Activated CD4-positive, CD25-positive, alpha-beta regulatory T cell treated with anti-CD3 and anti-CD28 coated beads, Interleukin-2, amount 50 U/mL, for 16 hours (primary cell): ENCODE results near the gene IRAK1.

Experiments used
- DNase-seq: peaks from one replicate; pipeline ENCODE4 v3.0.0-alpha.2; 2020; ENCODE audit warnings: low read depth, low spot score

IRAK1 gene

GRCh38 chrX:154019061-154019621, 561 bp downstream of the IRAK1 start:
- no peak for DNase-seq

GRCh38 chrX:154018518-154019060, 1.1 kb downstream of the IRAK1 start:
- no peak for DNase-seq

- DNase-seq, result no peak
Observed at GRCh38 chrX:154017766-154018517, 1.8 kb downstream of the IRAK1 start.

- DNase-seq, result no peak
Observed at GRCh38 chrX:154016366-154017076, 3.2 kb downstream of the IRAK1 start.

GRCh38 chrX:154015581-154016264, 4.0 kb downstream of the IRAK1 start:
- no peak for DNase-seq

- no peak for DNase-seq
Observed at GRCh38 chrX:154014429-154015380, 5.0 kb downstream of the IRAK1 start.

- DNase-seq, result peak; percentile 11
Observed at GRCh38 chrX:154013614-154014360, 5.9 kb downstream of the IRAK1 start.

- DNase-seq, result no peak
Observed at GRCh38 chrX:154013001-154013421, 6.7 kb downstream of the IRAK1 start.

GRCh38 chrX:154012336-154012991, 7.2 kb downstream of the IRAK1 start:
- no peak for DNase-seq

GRCh38 chrX:154011376-154012335, 8.0 kb downstream of the IRAK1 start:
- DNase-seq, result no peak

- no peak for DNase-seq
Observed at GRCh38 chrX:154010330-154011087, 9.2 kb downstream of the IRAK1 start.

- no peak for DNase-seq
Observed at GRCh38 chrX:154008521-154008920, 11.2 kb downstream of the IRAK1 start.

- DNase-seq, result no peak
Observed at GRCh38 chrX:154006947-154007346, 12.8 kb downstream of the IRAK1 start.

GRCh38 chrX:154004315-154004714, 15.4 kb downstream of the IRAK1 start:
- no peak for DNase-seq

GRCh38 chrX:154002215-154002719, 17.4 kb downstream of the IRAK1 start:
- no peak for DNase-seq

- DNase-seq, result no peak
Observed at GRCh38 chrX:154000051-154000450, 19.7 kb downstream of the IRAK1 start.

- no peak for DNase-seq
Observed at GRCh38 chrX:153999359-154000037, 20.2 kb downstream of the IRAK1 start.
